HepG2 (cell line): ENCODE measurements around the gene HECTD1. TPM values are rescaled to one million over a fixed set of nuclear protein-coding genes. Genes with fewer than 3 reads are reported as not detected.

Experiments
- ARNT ChIP-seq: fragments of 450-650 bp; IDR thresholded peaks from 2 replicates; pipeline ENCODE4 v1.6.1; 2017
- GFI1 ChIP-seq: sonication (generic); formaldehyde crosslinking; IDR thresholded peaks from 2 replicates; pipeline ENCODE4 v1.5.0; 2020; ENCODE audit warnings: missing genetic modification reagents, mild to moderate bottlenecking, borderline replicate concordance
- KAT2B ChIP-seq: fragments of 150-350 bp; IDR thresholded peaks from 2 replicates; pipeline ENCODE4 v1.6.1; 2014; ENCODE audit warnings: low read depth, low read length, borderline replicate concordance
- NBN ChIP-seq: fragments of 450-650 bp; conservative IDR thresholded peaks from 2 replicates; pipeline ENCODE4 v1.6.1; 2017
- TSC22D2 ChIP-seq: sonication (generic); formaldehyde crosslinking; IDR thresholded peaks from 2 replicates; pipeline ENCODE4 v1.5.1; 2020; ENCODE audit warnings: missing genetic modification reagents, mild to moderate bottlenecking, borderline replicate concordance
- U2AF2 ChIP-seq: fragments of 200-400 bp; formaldehyde crosslinking; IDR thresholded peaks from 2 replicates; pipeline ENCODE4 v1.6.1; 2017; ENCODE audit warnings: low read depth, mild to moderate bottlenecking, low read length
- ZNF24 ChIP-seq: fragments of 450-650 bp; IDR thresholded peaks from 2 replicates; pipeline ENCODE4 v1.6.1; 2017; ENCODE audit warnings: antibody characterized with exemption, mild to moderate bottlenecking
- ZNF331 ChIP-seq: sonication (generic); formaldehyde crosslinking; IDR thresholded peaks from 2 replicates; pipeline ENCODE4 v1.4.0; 2020; ENCODE audit warnings: missing genetic modification reagents
- ZNF615 ChIP-seq: sonication (generic); formaldehyde crosslinking; IDR thresholded peaks from 2 replicates; pipeline ENCODE4 v1.5.0; 2020; ENCODE audit warnings: mild to moderate bottlenecking, missing genetic modification reagents, borderline replicate concordance
- ZNF777 ChIP-seq: sonication (generic); formaldehyde crosslinking; IDR thresholded peaks from 2 replicates; pipeline ENCODE4 v1.4.0; 2020; ENCODE audit warnings: missing genetic modification reagents
- polyA plus RNA-seq, 8 experiments: library from polyadenylated mRNA; depleted of rRNA in 3 of 8; stranded (reverse) in 7 of 8; unstranded in 1 of 8; fragments of >200 nt; fragmentation: Illumina TruSeq in 4 of 8; extraction: Trizol in 4 of 8; gene quantifications; 2 replicates each; pipeline versions ENCODE4 v1.2.1 to v1.2.3, GENCODE V29; 2011 to 2016; ENCODE audit warnings: low read depth in 4 of 8, missing spikeins in 1 of 8, mixed read lengths in 1 of 8; ENCODE audit not compliant: insufficient read depth in 1 of 8
- total RNA-seq, 5 experiments: library from RNA; depleted of rRNA; stranded (reverse); fragments of >200 nt; fragmentation: Illumina TruSeq; extraction: Trizol; gene quantifications; 2 replicates each; pipeline ENCODE4 v1.2.3, GENCODE V29; 2016; ENCODE audit warnings: low read depth in 1 of 5
- TF ChIP-seq, protein P1 (sequence below), 2 experiments: fragments of 450-650 bp in 1 of 2; sonication (generic) in 1 of 2; formaldehyde crosslinking in 1 of 2; IDR thresholded peaks; 2 replicates each; pipeline versions ENCODE4 v1.6.1 to v1.8.0; 2016 to 2022; ENCODE audit warnings: antibody characterized with exemption in 1 of 2, mild to moderate bottlenecking in 1 of 2, missing genetic modification reagents in 1 of 2
- TF ChIP-seq, protein P2 (sequence below): sonication (generic); formaldehyde crosslinking; IDR thresholded peaks from 2 replicates; pipeline ENCODE4 v1.4.0; 2020; ENCODE audit warnings: mild to moderate bottlenecking, missing genetic modification reagents
- TF ChIP-seq, protein P3 (sequence below): sonication (generic); formaldehyde crosslinking; IDR thresholded peaks from 2 replicates; pipeline ENCODE4 v1.4.0; 2020; ENCODE audit warnings: mild to moderate bottlenecking, missing genetic modification reagents

HECTD1 gene
- total and polyA plus RNA-seq, 2 of the 13 experiments (the other 11 are each of a cell fraction or from before 2014, with no cell fraction given): 312 to 560 TPM

DNA sequence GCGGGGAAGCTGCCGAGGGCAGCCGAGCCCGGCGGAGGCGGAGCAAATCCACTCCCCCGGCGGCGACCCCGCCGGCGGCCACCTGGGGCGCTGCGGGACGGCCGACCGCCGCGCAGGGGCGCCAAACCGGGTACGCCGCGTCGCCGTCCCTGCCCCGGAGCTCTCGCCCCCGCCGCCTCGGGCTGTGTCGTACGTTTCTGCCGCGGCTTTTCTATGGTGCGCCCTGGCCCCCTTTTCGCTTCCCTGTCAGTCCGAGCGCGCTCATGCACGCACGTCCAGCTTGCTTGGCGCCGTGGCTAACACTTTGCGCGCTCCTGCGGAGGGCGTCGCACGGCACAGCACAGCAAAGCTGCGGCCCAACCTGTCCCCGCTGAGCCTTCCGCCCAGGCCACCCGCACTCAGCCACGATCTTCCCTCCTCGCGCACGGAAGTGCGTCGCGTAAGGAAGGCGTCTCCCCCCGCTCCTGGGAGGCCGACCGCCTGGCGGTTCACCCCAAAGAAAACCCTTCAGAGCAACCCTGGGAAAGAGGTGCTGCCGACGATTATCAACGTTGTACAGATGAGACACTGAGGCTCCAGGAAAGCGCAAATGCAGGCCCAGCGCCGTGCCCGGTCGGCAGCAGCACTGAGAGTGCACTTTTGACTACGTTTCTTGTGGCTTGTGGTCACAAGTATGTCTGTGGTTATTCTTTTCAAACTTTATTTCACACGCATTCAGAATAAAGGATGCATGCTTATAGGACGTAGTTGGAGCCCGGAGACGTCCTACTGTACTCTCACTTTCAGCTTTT, at the start of gene HECTD1 (continued):
- TF ChIP-seq, protein P1, sequence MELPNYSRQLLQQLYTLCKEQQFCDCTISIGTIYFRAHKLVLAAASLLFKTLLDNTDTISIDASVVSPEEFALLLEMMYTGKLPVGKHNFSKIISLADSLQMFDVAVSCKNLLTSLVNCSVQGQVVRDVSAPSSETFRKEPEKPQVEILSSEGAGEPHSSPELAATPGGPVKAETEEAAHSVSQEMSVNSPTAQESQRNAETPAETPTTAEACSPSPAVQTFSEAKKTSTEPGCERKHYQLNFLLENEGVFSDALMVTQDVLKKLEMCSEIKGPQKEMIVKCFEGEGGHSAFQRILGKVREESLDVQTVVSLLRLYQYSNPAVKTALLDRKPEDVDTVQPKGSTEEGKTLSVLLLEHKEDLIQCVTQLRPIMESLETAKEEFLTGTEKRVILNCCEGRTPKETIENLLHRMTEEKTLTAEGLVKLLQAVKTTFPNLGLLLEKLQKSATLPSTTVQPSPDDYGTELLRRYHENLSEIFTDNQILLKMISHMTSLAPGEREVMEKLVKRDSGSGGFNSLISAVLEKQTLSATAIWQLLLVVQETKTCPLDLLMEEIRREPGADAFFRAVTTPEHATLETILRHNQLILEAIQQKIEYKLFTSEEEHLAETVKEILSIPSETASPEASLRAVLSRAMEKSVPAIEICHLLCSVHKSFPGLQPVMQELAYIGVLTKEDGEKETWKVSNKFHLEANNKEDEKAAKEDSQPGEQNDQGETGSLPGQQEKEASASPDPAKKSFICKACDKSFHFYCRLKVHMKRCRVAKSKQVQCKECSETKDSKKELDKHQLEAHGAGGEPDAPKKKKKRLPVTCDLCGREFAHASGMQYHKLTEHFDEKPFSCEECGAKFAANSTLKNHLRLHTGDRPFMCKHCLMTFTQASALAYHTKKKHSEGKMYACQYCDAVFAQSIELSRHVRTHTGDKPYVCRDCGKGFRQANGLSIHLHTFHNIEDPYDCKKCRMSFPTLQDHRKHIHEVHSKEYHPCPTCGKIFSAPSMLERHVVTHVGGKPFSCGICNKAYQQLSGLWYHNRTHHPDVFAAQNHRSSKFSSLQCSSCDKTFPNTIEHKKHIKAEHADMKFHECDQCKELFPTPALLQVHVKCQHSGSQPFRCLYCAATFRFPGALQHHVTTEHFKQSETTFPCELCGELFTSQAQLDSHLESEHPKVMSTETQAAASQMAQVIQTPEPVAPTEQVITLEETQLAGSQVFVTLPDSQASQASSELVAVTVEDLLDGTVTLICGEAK (IDR thresholded peaks at IDR 0.05): no peak
- TF ChIP-seq, protein P1 (CRISPR knock-in tag; IDR thresholded peaks at IDR 0.05): peak; percentile 97
- TF ChIP-seq ZNF331 (CRISPR knock-in tag): peak; percentile 97
- TF ChIP-seq, protein P2, sequence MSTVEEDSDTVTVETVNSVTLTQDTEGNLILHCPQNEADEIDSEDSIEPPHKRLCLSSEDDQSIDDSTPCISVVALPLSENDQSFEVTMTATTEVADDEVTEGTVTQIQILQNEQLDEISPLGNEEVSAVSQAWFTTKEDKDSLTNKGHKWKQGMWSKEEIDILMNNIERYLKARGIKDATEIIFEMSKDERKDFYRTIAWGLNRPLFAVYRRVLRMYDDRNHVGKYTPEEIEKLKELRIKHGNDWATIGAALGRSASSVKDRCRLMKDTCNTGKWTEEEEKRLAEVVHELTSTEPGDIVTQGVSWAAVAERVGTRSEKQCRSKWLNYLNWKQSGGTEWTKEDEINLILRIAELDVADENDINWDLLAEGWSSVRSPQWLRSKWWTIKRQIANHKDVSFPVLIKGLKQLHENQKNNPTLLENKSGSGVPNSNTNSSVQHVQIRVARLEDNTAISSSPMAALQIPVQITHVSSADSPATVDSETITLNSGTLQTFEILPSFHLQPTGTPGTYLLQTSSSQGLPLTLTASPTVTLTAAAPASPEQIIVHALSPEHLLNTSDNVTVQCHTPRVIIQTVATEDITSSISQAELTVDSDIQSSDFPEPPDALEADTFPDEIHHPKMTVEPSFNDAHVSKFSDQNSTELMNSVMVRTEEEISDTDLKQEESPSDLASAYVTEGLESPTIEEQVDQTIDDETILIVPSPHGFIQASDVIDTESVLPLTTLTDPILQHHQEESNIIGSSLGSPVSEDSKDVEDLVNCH (CRISPR knock-in tag): peak; percentile 89; the same call in 1 of the 2 replicates
- TF ChIP-seq GFI1: peak; percentile 80; the same call in 1 of the 2 replicates
- no peak for TF ChIP-seq NBN
- TF ChIP-seq ZNF24: peak; percentile 26; the same call in 1 of the 2 replicates
- TF ChIP-seq ZNF615 (CRISPR knock-in tag): peak; percentile 98
- TF ChIP-seq, protein P3, sequence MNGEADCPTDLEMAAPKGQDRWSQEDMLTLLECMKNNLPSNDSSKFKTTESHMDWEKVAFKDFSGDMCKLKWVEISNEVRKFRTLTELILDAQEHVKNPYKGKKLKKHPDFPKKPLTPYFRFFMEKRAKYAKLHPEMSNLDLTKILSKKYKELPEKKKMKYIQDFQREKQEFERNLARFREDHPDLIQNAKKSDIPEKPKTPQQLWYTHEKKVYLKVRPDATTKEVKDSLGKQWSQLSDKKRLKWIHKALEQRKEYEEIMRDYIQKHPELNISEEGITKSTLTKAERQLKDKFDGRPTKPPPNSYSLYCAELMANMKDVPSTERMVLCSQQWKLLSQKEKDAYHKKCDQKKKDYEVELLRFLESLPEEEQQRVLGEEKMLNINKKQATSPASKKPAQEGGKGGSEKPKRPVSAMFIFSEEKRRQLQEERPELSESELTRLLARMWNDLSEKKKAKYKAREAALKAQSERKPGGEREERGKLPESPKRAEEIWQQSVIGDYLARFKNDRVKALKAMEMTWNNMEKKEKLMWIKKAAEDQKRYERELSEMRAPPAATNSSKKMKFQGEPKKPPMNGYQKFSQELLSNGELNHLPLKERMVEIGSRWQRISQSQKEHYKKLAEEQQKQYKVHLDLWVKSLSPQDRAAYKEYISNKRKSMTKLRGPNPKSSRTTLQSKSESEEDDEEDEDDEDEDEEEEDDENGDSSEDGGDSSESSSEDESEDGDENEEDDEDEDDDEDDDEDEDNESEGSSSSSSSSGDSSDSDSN (CRISPR knock-in tag): peak; percentile 99
- peak; percentile 83; the same call in 1 of the 2 replicates for TF ChIP-seq U2AF2
- TF ChIP-seq ZNF777 (CRISPR knock-in tag): peak; percentile 92
- TF ChIP-seq ARNT: no peak
- no peak for TF ChIP-seq KAT2B
- peak; percentile 99 for TF ChIP-seq TSC22D2 (CRISPR knock-in tag)
